ENCODE measurements around the gene KRTAP10-2. TPM values are rescaled to one million over a fixed set of nuclear protein-coding genes. Genes with fewer than 3 reads are reported as not detected.

The KRTAP10-2 gene
- polyA plus RNA-seq, 1 donor (not counting 4 experiments of a cell fraction or from before 2014, with no cell fraction given) = not detected

GRCh38 chr21:44511938-44512275 is 39.4 kb downstream of the KRTAP10-2 start:
- dilution Hi-C loops (cut with MboI; ENCODE audit: extremely low pct_ligation_motif_present, low sequenced_read_pairs) = no loop called here
- no peak for TF ChIP-seq CTCF (optimal IDR thresholded peaks at IDR 0.05 in 1 of 3, IDR thresholded peaks at IDR 0.05 in 1 of 3, conservative IDR thresholded peaks at IDR 0.05 in 1 of 3; ENCODE audit: extremely low read depth in 1 of 3, insufficient read depth in 2 of 3, low read length in 3 of 3)
- TF ChIP-seq EZH2 (IDR thresholded peaks at IDR 0.05; ENCODE audit: low read length) = no peak
- Histone ChIP-seq H3K27ac (ENCODE audit: control insufficient read depth, insufficient read depth, low read length) (no peak overlapping the region), H3K9me3 (ENCODE audit: control insufficient read depth, low read depth, low read length) (no peaks in the 10 kb centered on the region), H2AFZ (ENCODE audit: control insufficient read depth, low read length) (no peak overlapping the region), H3K4me2 (ENCODE audit: control insufficient read depth, extremely low read depth, insufficient read depth, low read depth, low read length) (no peak overlapping the region), H3K9ac (ENCODE audit: control insufficient read depth, extremely low read depth, insufficient read depth, low read length) (no peak overlapping the region), H3K4me1 (ENCODE audit: control insufficient read depth, extremely low read depth, insufficient read depth, low read length) (no peaks in the 10 kb centered on the region), H3K4me3 (ENCODE audit: control insufficient read depth in 2 of 3, extremely low read depth in 1 of 3, insufficient read depth in 2 of 3, low read depth in 1 of 3, low read length in 3 of 3) (no peak overlapping the region), H3K79me2 (ENCODE audit: control insufficient read depth, insufficient read depth, low read length) (no peaks in the 10 kb centered on the region), H3K27me3 (ENCODE audit: control insufficient read depth, extremely low read depth, insufficient read depth, low read length) (peaks cover 11% of the 10 kb centered on the region), H4K20me1 (ENCODE audit: control insufficient read depth, extremely low read depth, insufficient read depth, low read length) (no peaks in the 10 kb centered on the region), H3K9me1 (ENCODE audit: control insufficient read depth, extremely low read depth, insufficient read depth, low read length) (no peaks in the 10 kb centered on the region), H3K36me3 (ENCODE audit: control insufficient read depth in 2 of 2, extremely low read depth in 1 of 2, insufficient read depth in 2 of 2, low read length in 2 of 2) (no peaks in the 10 kb centered on the region)
- no peak for FAIRE-seq
- no peak for DNase-seq (ENCODE audit: low read depth, low spot score)

GRCh38 chr21:44511219-44511937 is 39.9 kb downstream of the KRTAP10-2 start:
- dilution Hi-C loops (cut with MboI; ENCODE audit: extremely low pct_ligation_motif_present, low sequenced_read_pairs) = no loop called here
- H3K27ac ChIP-seq (ENCODE audit: control insufficient read depth, insufficient read depth, low read length) = no peak overlapping the region
- no peaks in the 10 kb centered on the region for H3K79me2 ChIP-seq (ENCODE audit: control insufficient read depth, insufficient read depth, low read length)
- H3K36me3 ChIP-seq (ENCODE audit: control insufficient read depth in 2 of 2, extremely low read depth in 1 of 2, insufficient read depth in 2 of 2, low read length in 2 of 2) = no peaks in the 10 kb centered on the region
- H3K4me2 ChIP-seq (ENCODE audit: control insufficient read depth, extremely low read depth, insufficient read depth, low read depth, low read length) = no peak overlapping the region
- no peak for TF ChIP-seq EZH2 (IDR thresholded peaks at IDR 0.05; ENCODE audit: low read length)
- TF ChIP-seq CTCF (optimal IDR thresholded peaks at IDR 0.05 in 1 of 3, IDR thresholded peaks at IDR 0.05 in 1 of 3, conservative IDR thresholded peaks at IDR 0.05 in 1 of 3; ENCODE audit: extremely low read depth in 1 of 3, insufficient read depth in 2 of 3, low read length in 3 of 3) = no peak
- H3K27me3 ChIP-seq (ENCODE audit: control insufficient read depth, extremely low read depth, insufficient read depth, low read length) = peaks cover 11% of the 10 kb centered on the region
- H2AFZ ChIP-seq (ENCODE audit: control insufficient read depth, low read length) = no peak overlapping the region
- no peak overlapping the region for H3K9ac ChIP-seq (ENCODE audit: control insufficient read depth, extremely low read depth, insufficient read depth, low read length)
- no peaks in the 10 kb centered on the region for H3K9me3 ChIP-seq (ENCODE audit: control insufficient read depth, low read depth, low read length)
- H3K9me1 ChIP-seq (ENCODE audit: control insufficient read depth, extremely low read depth, insufficient read depth, low read length) = no peaks in the 10 kb centered on the region
- H4K20me1 ChIP-seq (ENCODE audit: control insufficient read depth, extremely low read depth, insufficient read depth, low read length) = no peaks in the 10 kb centered on the region
- DNase-seq (ENCODE audit: low read depth, low spot score) (no peak), FAIRE-seq (no peak)
- no peaks in the 10 kb centered on the region for H3K4me1 ChIP-seq (ENCODE audit: control insufficient read depth, extremely low read depth, insufficient read depth, low read length)
- no peak overlapping the region for H3K4me3 ChIP-seq (ENCODE audit: control insufficient read depth in 2 of 3, extremely low read depth in 1 of 3, insufficient read depth in 2 of 3, low read depth in 1 of 3, low read length in 3 of 3)
